Measurements from ENCODE around the gene LSM8. TPM values are rescaled to one million over a fixed set of nuclear protein-coding genes. Genes with fewer than 3 reads are reported as not detected.
A peak's percentile ranks its signal among the peaks of the same experiment; 100 is the strongest.

The LSM8 gene
- total RNA-seq, 2 experiments from 2014 or later: 47.1 to 49.4 TPM

- POLR2A ChIA-PET: no interaction called here
- Mint-ChIP-seq H3K27ac (peak overlapping the region; percentile 96), H3K36me3 (ENCODE audit: low read depth) (peaks cover 40% of the 10 kb centered on the region), H3K4me1 (ENCODE audit: low read depth) (peaks cover 51% of the 10 kb centered on the region), H3K4me3 (peak overlapping the region; percentile 96), H3K27me3 (no peaks in the 10 kb centered on the region), H3K9me3 (no peaks in the 10 kb centered on the region)
- no peak for TF ChIP-seq CTCF (IDR thresholded peaks at IDR 0.05)
- peaks cover 12% of the 10 kb centered on the region for H3K36me3 ChIP-seq (ENCODE audit: insufficient read depth, low read length)
- peak overlapping the region; percentile 86 to 95 for H3K27ac ChIP-seq (ENCODE audit: low read depth in 1 of 2, low read length in 2 of 2)
- H3K4me3 ChIP-seq (ENCODE audit: low read length): peak overlapping the region; percentile 88
- peak; percentile 12 for ATAC-seq (ENCODE audit: poor library complexity)
- H3K9me3 ChIP-seq (ENCODE audit: control insufficient read depth in 1 of 2, insufficient read depth in 1 of 2, low read length in 2 of 2): no peaks in the 10 kb centered on the region
- H3K27me3 ChIP-seq (ENCODE audit: control insufficient read depth in 1 of 2, insufficient read depth in 2 of 2, low read length in 2 of 2): no peaks in the 10 kb centered on the region
- CTCF ChIA-PET: no interaction called here
- intact Hi-C loops (cut with DNase I, micrococcal nuclease): loop anchor here in 1 of 2 experiments (5.0 to 10.0 kb wide), 2 partner anchors 1311 to 1969 kb away; partner anchors contain the start of gene TES
- peaks cover 13% of the 10 kb centered on the region for H3K4me1 ChIP-seq (ENCODE audit: insufficient read depth, low read length)
- peak in 5 of 14 experiments; percentile 3 to 42 (median 4) for DNase-seq
Observed at GRCh38 chr7:118183428-118183785, 557 bp upstream of the LSM8 start.

GRCh38 chr7:118184565-118184940, 589 bp downstream of the LSM8 start:
- no peaks in the 10 kb centered on the region for H3K9me3 ChIP-seq (ENCODE audit: control insufficient read depth in 1 of 2, insufficient read depth in 1 of 2, low read length in 2 of 2)
- no peaks in the 10 kb centered on the region for H3K27me3 Mint-ChIP-seq
- intact Hi-C loops (cut with DNase I, micrococcal nuclease): loop anchor here in 1 of 2 experiments (5.0 to 10.0 kb wide), 2 partner anchors 1312 to 1970 kb away; partner anchors contain the start of gene TES
- no peak for TF ChIP-seq CTCF (IDR thresholded peaks at IDR 0.05)
- ChIA-PET POLR2A (no interaction called here), CTCF (interaction anchor here (0.8 kb wide), 1 partner anchor 11 kb away, joined by 3 read pairs; no protein-coding TSS in a partner anchor)
- peaks cover 13% of the 10 kb centered on the region for H3K4me1 ChIP-seq (ENCODE audit: insufficient read depth, low read length)
- peak overlapping the region; percentile 86 to 95 for H3K27ac ChIP-seq (ENCODE audit: low read depth in 1 of 2, low read length in 2 of 2)
- peaks cover 51% of the 10 kb centered on the region for H3K4me1 Mint-ChIP-seq (ENCODE audit: low read depth)
- H3K4me3 Mint-ChIP-seq: peak overlapping the region; percentile 96
- DNase-seq: no peak
- H3K27ac Mint-ChIP-seq: peak overlapping the region; percentile 96
- peak overlapping the region; percentile 88 for H3K4me3 ChIP-seq (ENCODE audit: low read length)
- no peaks in the 10 kb centered on the region for H3K9me3 Mint-ChIP-seq
- no peaks in the 10 kb centered on the region for H3K27me3 ChIP-seq (ENCODE audit: control insufficient read depth in 1 of 2, insufficient read depth in 2 of 2, low read length in 2 of 2)
- peaks cover 18% of the 10 kb centered on the region for H3K36me3 ChIP-seq (ENCODE audit: insufficient read depth, low read length)
- ATAC-seq (ENCODE audit: poor library complexity): no peak
- H3K36me3 Mint-ChIP-seq (ENCODE audit: low read depth): peaks cover 48% of the 10 kb centered on the region

GRCh38 chr7:118185163-118185860, 1.3 kb downstream of the LSM8 start:
- peaks cover 56% of the 10 kb centered on the region for H3K36me3 Mint-ChIP-seq (ENCODE audit: low read depth)
- peak overlapping the region; percentile 53 for H3K27ac Mint-ChIP-seq
- H3K4me1 Mint-ChIP-seq (ENCODE audit: low read depth): peaks cover 51% of the 10 kb centered on the region
- no peak for TF ChIP-seq CTCF (IDR thresholded peaks at IDR 0.05)
- Histone ChIP-seq H3K27ac (ENCODE audit: low read depth in 1 of 2, low read length in 2 of 2) (no peak overlapping the region), H3K27me3 (ENCODE audit: control insufficient read depth in 1 of 2, insufficient read depth in 2 of 2, low read length in 2 of 2) (no peaks in the 10 kb centered on the region), H3K4me3 (ENCODE audit: low read length) (peak overlapping the region; percentile 88), H3K9me3 (ENCODE audit: control insufficient read depth in 1 of 2, insufficient read depth in 1 of 2, low read length in 2 of 2) (no peaks in the 10 kb centered on the region), H3K36me3 (ENCODE audit: insufficient read depth, low read length) (peaks cover 24% of the 10 kb centered on the region), H3K4me1 (ENCODE audit: insufficient read depth, low read length) (peaks cover 13% of the 10 kb centered on the region)
- ATAC-seq (ENCODE audit: poor library complexity) (no peak), DNase-seq (peak in 2 of 14 experiments; percentile 7 to 10)
- CTCF ChIA-PET: interaction anchor here (1.3 kb wide), 1 partner anchor 11 kb away, joined by 4 read pairs; no protein-coding TSS in a partner anchor
- H3K4me3 Mint-ChIP-seq: peak overlapping the region; percentile 96
- H3K27me3 Mint-ChIP-seq: no peaks in the 10 kb centered on the region
- POLR2A ChIA-PET: no interaction called here
- intact Hi-C loops (cut with DNase I, micrococcal nuclease): loop anchor here in 1 of 2 experiments (10.0 kb wide), 1 partner anchor 1971 kb away; the partner anchor contains the start of gene TES
- H3K9me3 Mint-ChIP-seq: no peaks in the 10 kb centered on the region
